IMR-90 (cell line): Measurements from ENCODE around the gene ACSL4. TPM values are rescaled to one million over a fixed set of nuclear protein-coding genes. Genes with fewer than 3 reads are reported as not detected.

Source experiments
- ATAC-seq: fragments of 200-7000 bp; cut with Tn5 transposase; 2 replicates; pipeline ENCODE4 v1.9.1; 2020; ENCODE audit warnings: low read depth, mild to moderate bottlenecking, moderate library complexity
- BruUV-seq: library from RNA; stranded (reverse); fragments of 400-500 nt; replicated peaks from 2 replicates; lab custom pipeline; 2021; lab: Mats Ljungman, UMichigan
- CTCF ChIA-PET: fragments of 300-600 bp; formaldehyde crosslinking; extraction: SDS; loops from one replicate; lab custom pipeline; 2021; ENCODE audit warnings: antibody characterized with exemption; lab: Yijun Ruan, JAX
- POLR2A ChIA-PET: fragments of 300-600 bp; sonication (Branson Sonifier 250); formaldehyde crosslinking; loops from one replicate; lab custom pipeline; 2022; ENCODE audit warnings: antibody characterized with exemption; ENCODE audit not compliant: unreplicated experiment; lab: Charles Lee
- DNase-seq: peaks from one replicate; pipeline ENCODE4 v3.0.0; 2013
- H2AFZ ChIP-seq: replicated peaks from 2 replicates; pipeline ENCODE3; 2013; ENCODE audit warnings: low read length, mild to moderate bottlenecking; ENCODE audit not compliant: poor library complexity
- H2AK5ac ChIP-seq: 2 replicates; pipeline ENCODE4 v1.6.1; 2013; ENCODE audit warnings: low read depth, low read length, inconsistent platforms
- H2AK9ac ChIP-seq: replicated peaks from 2 replicates; pipeline ENCODE3; 2013; ENCODE audit warnings: mild to moderate bottlenecking, low read depth, low read length, moderate library complexity; ENCODE audit not compliant: poor library complexity
- H2BK120ac ChIP-seq: 2 replicates; pipeline ENCODE4 v1.6.1; 2013; ENCODE audit warnings: low read depth, low read length, inconsistent platforms
- H2BK15ac ChIP-seq: 3 replicates; pipeline ENCODE4 v1.6.1; 2013; ENCODE audit warnings: low read depth, low read length, inconsistent platforms
- H2BK20ac ChIP-seq: 2 replicates; pipeline ENCODE4 v1.6.1; 2013; ENCODE audit warnings: low read depth, mild to moderate bottlenecking, inconsistent platforms, low read length, moderate library complexity
- H2BK5ac ChIP-seq: 2 replicates; pipeline ENCODE4 v1.6.1; 2013; ENCODE audit warnings: mild to moderate bottlenecking, low read depth, low read length, inconsistent platforms; ENCODE audit not compliant: poor library complexity, severe bottlenecking
- H3K14ac ChIP-seq: replicated peaks from 2 replicates; pipeline ENCODE4 v1.6.1; 2013; ENCODE audit warnings: low read depth, low read length, inconsistent platforms
- H3K18ac ChIP-seq: 2 replicates; pipeline ENCODE4 v1.6.1; 2013; ENCODE audit warnings: low read depth, low read length, control low read depth
- H3K23ac ChIP-seq: 2 replicates; pipeline ENCODE4 v1.6.1; 2013; ENCODE audit warnings: low read depth, low read length, inconsistent platforms
- H3K27ac ChIP-seq: 2 replicates; pipeline ENCODE4 v1.5.1; 2013; ENCODE audit warnings: mild to moderate bottlenecking, control low read depth, low read length; ENCODE audit not compliant: insufficient read depth
- H3K27me3 ChIP-seq: 2 replicates; pipeline ENCODE4 v1.6.1; 2013; ENCODE audit warnings: low read length; ENCODE audit not compliant: control insufficient read depth, insufficient read depth
- H3K36me3 ChIP-seq: 2 replicates; pipeline ENCODE4 v1.6.1; 2013; ENCODE audit warnings: low read length, mixed read lengths; ENCODE audit not compliant: control insufficient read depth, insufficient read depth
- H3K4ac ChIP-seq: 2 replicates; pipeline ENCODE4 v1.6.1; 2013; ENCODE audit warnings: low read depth, low read length, inconsistent platforms
- H3K4me1 ChIP-seq: 2 replicates; pipeline ENCODE4 v1.6.1; 2013; ENCODE audit warnings: low read length, mixed read lengths; ENCODE audit not compliant: control insufficient read depth, insufficient read depth
- H3K4me2 ChIP-seq: 2 replicates; pipeline ENCODE4 v1.6.1; 2013; ENCODE audit warnings: low read depth, mild to moderate bottlenecking, control low read depth, low read length, moderate library complexity
- H3K4me3 ChIP-seq: 2 replicates; pipeline ENCODE4 v1.5.1; 2013; ENCODE audit warnings: low read depth, mild to moderate bottlenecking, control low read depth, low read length, moderate library complexity; ENCODE audit not compliant: insufficient read depth
- H3K56ac ChIP-seq: 2 replicates; pipeline ENCODE4 v1.6.1; 2013; ENCODE audit warnings: low read length, inconsistent platforms; ENCODE audit not compliant: insufficient read depth; ENCODE audit errors: extremely low read depth
- H3K79me1 ChIP-seq, 2 experiments: 2 replicates each; pipeline ENCODE4 v1.6.1; 2013; ENCODE audit warnings: low read length in 2 of 2, inconsistent platforms in 1 of 2, low read depth in 1 of 2
- H3K9ac ChIP-seq: 2 replicates; pipeline ENCODE4 v1.6.1; 2013; ENCODE audit warnings: low read depth, low read length, control low read depth
- H3K9me1 ChIP-seq: 2 replicates; pipeline ENCODE4 v1.6.1; 2013; ENCODE audit warnings: low read length, inconsistent platforms; ENCODE audit not compliant: insufficient read depth
- H3K9me3 ChIP-seq: 2 replicates; pipeline ENCODE4 v1.6.1; 2013; ENCODE audit warnings: low read length; ENCODE audit not compliant: control insufficient read depth, insufficient read depth
- H4K20me1 ChIP-seq: 2 replicates; pipeline ENCODE4 v1.6.1; 2013; ENCODE audit warnings: low read length, inconsistent platforms; ENCODE audit not compliant: insufficient read depth
- H4K5ac ChIP-seq: 2 replicates; pipeline ENCODE4 v1.6.1; 2013; ENCODE audit warnings: mild to moderate bottlenecking, low read depth, low read length, control low read depth
- H4K8ac ChIP-seq, 2 experiments: 2 replicates each; pipeline ENCODE4 v1.6.1; 2013; ENCODE audit warnings: low read depth in 2 of 2, low read length in 2 of 2, control low read depth in 1 of 2, inconsistent platforms in 1 of 2
- H4K91ac ChIP-seq: 2 replicates; pipeline ENCODE4 v1.6.1; 2013; ENCODE audit warnings: low read depth, low read length, inconsistent platforms; ENCODE audit not compliant: insufficient read depth
- MXI1 ChIP-seq: IDR thresholded peaks from 2 replicates; pipeline ENCODE4 v1.6.1; 2012; ENCODE audit warnings: low read depth, mild to moderate bottlenecking, low read length, moderate library complexity, borderline replicate concordance
- SMC3 ChIP-seq: fragments of 150-350 bp; IDR thresholded peaks from 2 replicates; pipeline ENCODE4 v1.6.1; 2016; ENCODE audit warnings: low read depth, mild to moderate bottlenecking, antibody characterized with exemption, low read length, moderate library complexity
- WGBS, 2 experiments: methylation state at CpG; one replicate each; pipeline versions ENCODE4 v1.1.5 to v1.1.7; 2013; ENCODE audit warnings: missing lambda C conversion rate in 2 of 2; ENCODE audit not compliant: insufficient read length in 1 of 2; ENCODE audit errors: extremely low coverage in 2 of 2; 5-methylcytosine and 5-hydroxymethylcytosine counted together
- dilution Hi-C: fragments of 300-500 bp; cut with HindIII; formaldehyde crosslinking; loops from one replicate; pipeline ENCODE4 v1.14.3; 2018; ENCODE audit warnings: low sequenced_read_pairs; ENCODE audit not compliant: unreplicated experiment
- in situ Hi-C: fragments of 300-500 bp; cut with MboI; formaldehyde crosslinking; loops from 3 replicates; pipeline ENCODE4 v1.14.3; 2019; ENCODE audit warnings: low sequenced_read_pairs, inconsistent platforms, mixed read lengths
- intact Hi-C: fragments of 100-400 bp; cut with micrococcal nuclease; formaldehyde crosslinking; loops from 2 replicates; pipeline ENCODE4 v1.10.0; 2022
- polyA plus RNA-seq, 3 experiments: library from polyadenylated mRNA; depleted of rRNA; stranded (reverse); fragments of >200 nt; gene quantifications; 2 replicates each; pipeline ENCODE4 v1.2.3, GENCODE V29; 2012; ENCODE audit warnings: low replicate concordance in 1 of 3
- total RNA-seq: library from RNA; depleted of rRNA; stranded (reverse); fragments of >200 nt; gene quantifications from 2 replicates; pipeline ENCODE4 v1.2.3, GENCODE V29; 2012

The ACSL4 gene
- total and polyA plus RNA-seq, 2 of the 4 experiments (the other 2 are of a cell fraction): 29.6 to 59.7 TPM

GRCh38 chrX:109696146-109696740, 36.8 kb downstream of the ACSL4 start:
- no peak overlapping the region for H3K4ac ChIP-seq
- ChIA-PET CTCF (no interaction called here), POLR2A (no interaction called here)
- H3K4me1 ChIP-seq: peaks cover 2% of the 10 kb centered on the region
- no peak overlapping the region for H3K4me2 ChIP-seq
- no CpG with 5 or more reads among the region's 4 CpGs for WGBS, 2 experiments
- H2BK120ac ChIP-seq: no peak overlapping the region
- intact Hi-C loops (no loop called here), in situ Hi-C loops (no loop called here), dilution Hi-C loops (no loop called here)
- peaks cover 1% of the 10 kb centered on the region; the same call in 1 of the 2 replicates for H3K27me3 ChIP-seq
- H4K8ac ChIP-seq: no peak overlapping the region
- DNase-seq (no peak), ATAC-seq (no peak)
- no peak overlapping the region for H2BK5ac ChIP-seq
- no peak overlapping the region for H2AFZ ChIP-seq
- H4K91ac ChIP-seq: no peak overlapping the region
- H3K14ac ChIP-seq: no peak overlapping the region
- TF ChIP-seq SMC3 (no peak), MXI1 (no peak)
- no peak overlapping the region for H3K23ac ChIP-seq
- peaks cover 2% of the 10 kb centered on the region; the same call in 1 of the 2 replicates for H3K9me1 ChIP-seq
- no TSS peak for BruUV-seq
- H3K27ac ChIP-seq: no peak overlapping the region
- H3K9me3 ChIP-seq: no peaks in the 10 kb centered on the region
- H3K9ac ChIP-seq: no peak overlapping the region
- H4K20me1 ChIP-seq: peaks cover 27% of the 10 kb centered on the region
- no peak overlapping the region for H3K4me3 ChIP-seq
- no peak overlapping the region for H4K5ac ChIP-seq
- H3K56ac ChIP-seq: no peak overlapping the region
- H2BK15ac ChIP-seq: no peak overlapping the region
- no peak overlapping the region for H2BK20ac ChIP-seq
- H3K79me1 ChIP-seq: peaks cover 0 to 11% of the 10 kb centered on the region in 2 experiments; a peak in 2 of 4 replicates
- no peak overlapping the region for H2AK5ac ChIP-seq
- peaks cover 4% of the 10 kb centered on the region for H3K36me3 ChIP-seq
- H2AK9ac ChIP-seq: no peak overlapping the region
- H3K18ac ChIP-seq: no peak overlapping the region
